Transverse colon (tissue), 3 donors: Measurements from ENCODE around the gene CRYZ.
"Not testable (repeated sequence)": the region's sequence is repeated elsewhere in the genome, so short reads cannot be mapped to it uniquely, and the experiment has no call there.

Source experiments
- CTCF ChIP-seq, 5 experiments: fragments of 200-600 bp in 3 of 5; fragments of 450-650 bp in 2 of 5; sonication (generic) in 3 of 5; IDR thresholded peaks; 1 replicate in 2 of 5; 2 replicates in 3 of 5; pipeline ENCODE4 v1.5.1; 2016 to 2017; ENCODE audit warnings: antibody characterized with exemption in 5 of 5, inconsistent platforms in 3 of 5, mild to moderate bottlenecking in 2 of 5, moderate library complexity in 1 of 5
- EP300 ChIP-seq: sonication (generic); formaldehyde crosslinking; IDR thresholded peaks from one replicate; pipeline ENCODE4 v1.6.1; 2017; ENCODE audit warnings: antibody characterized with exemption, low read depth

- TF ChIP-seq EP300; CTCF (IDR thresholded peaks at IDR 0.05): not testable (repeated sequence)
These were observed 62.0 kb downstream of the CRYZ start for GRCh38 chr1:74670866-74671265.
